ENCODE measurements around the gene SSBP3.

GRCh38 chr1:54243022-54243421 lies 163.2 kb downstream of the SSBP3 start:
- TF ChIP-seq CTCF (conservative IDR thresholded peaks at IDR 0.05; ENCODE audit: low read length) (no peak), EZH2phosphoT487 (IDR thresholded peaks at IDR 0.05; ENCODE audit: borderline replicate concordance, low read depth, low read length) (no peak)
